ENCODE measurements around the gene RASSF7. TPM values are rescaled to one million over a fixed set of nuclear protein-coding genes. Genes with fewer than 3 reads are reported as not detected.

Gene RASSF7
- total and polyA plus RNA-seq, 2 donors from 2014 or later: 106 to 108 TPM

DNA sequence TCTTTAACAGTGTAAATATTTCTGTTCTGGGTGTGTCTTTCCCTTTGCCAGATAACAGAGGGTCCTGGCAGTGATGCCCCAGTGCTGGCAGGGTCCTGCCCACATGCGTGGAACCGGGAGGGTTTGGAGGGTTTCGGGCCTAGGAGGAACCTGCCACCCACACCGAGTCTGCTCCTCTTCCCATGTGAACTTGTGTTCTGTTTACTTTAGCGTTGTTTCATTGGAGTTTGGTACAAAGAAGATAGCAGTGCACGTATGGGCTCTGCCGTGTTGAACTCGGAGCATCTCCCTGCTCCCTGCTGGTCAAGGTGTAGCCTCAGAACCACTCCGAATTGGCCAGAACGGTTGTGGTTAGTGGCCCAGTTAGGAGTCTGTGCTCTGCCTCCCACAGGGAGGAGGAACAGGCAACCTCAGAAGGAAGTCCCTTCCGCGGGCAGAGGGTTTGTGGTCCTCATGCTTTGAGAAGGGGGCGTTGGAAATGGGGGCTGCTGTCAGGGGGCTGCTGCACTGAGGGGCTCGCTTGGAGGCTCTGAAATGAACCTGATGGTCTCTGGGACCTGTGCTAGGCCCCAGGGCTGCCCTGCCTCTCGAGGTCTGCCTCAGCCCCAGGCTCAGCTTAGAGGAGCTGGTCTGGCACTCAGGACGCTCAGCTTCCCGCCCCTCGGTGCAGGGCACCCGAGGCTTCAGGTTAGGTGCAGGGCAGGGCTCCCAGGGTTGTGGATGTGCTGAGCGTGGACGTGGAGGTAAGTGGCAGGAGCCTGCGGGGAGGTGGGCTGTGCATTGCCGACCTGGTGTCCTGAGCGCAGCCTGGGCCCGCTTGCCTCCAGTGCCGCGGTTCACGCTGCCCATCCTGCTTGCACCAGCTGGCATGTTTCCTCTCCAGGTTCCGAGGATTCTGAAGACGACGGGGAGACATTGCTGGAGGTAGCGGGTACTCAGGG lies 25.9 kb downstream of the RASSF7 start:
- intact Hi-C loops (cut with DNase I): no loop called here
- FAIRE-seq (no peak), DNase-seq (no peak)
- Histone ChIP-seq H3K27ac (ENCODE audit: low read depth in 2 of 2, low read length in 2 of 2) (no peak overlapping the region), H3K9ac (ENCODE audit: low read length in 3 of 3) (no peak overlapping the region), H3K9me3 (ENCODE audit: control insufficient read depth in 2 of 3, insufficient read depth in 1 of 3, low read length in 3 of 3) (no peaks in the 10 kb centered on the region), H3K4me3 (ENCODE audit: low read length in 3 of 3) (no peak overlapping the region), H3K27me3 (ENCODE audit: control insufficient read depth, insufficient read depth, low read length) (no peaks in the 10 kb centered on the region), H3K36me3 (ENCODE audit: control insufficient read depth in 2 of 3, insufficient read depth in 3 of 3, low read length in 3 of 3) (peaks cover 0 to 47% (median 25%) of the 10 kb centered on the region in 3 donors), H3K4me1 (ENCODE audit: control insufficient read depth in 2 of 3, insufficient read depth in 2 of 3, low read depth in 1 of 3, low read length in 3 of 3) (no peaks in the 10 kb centered on the region)
- TF ChIP-seq, protein P1, sequence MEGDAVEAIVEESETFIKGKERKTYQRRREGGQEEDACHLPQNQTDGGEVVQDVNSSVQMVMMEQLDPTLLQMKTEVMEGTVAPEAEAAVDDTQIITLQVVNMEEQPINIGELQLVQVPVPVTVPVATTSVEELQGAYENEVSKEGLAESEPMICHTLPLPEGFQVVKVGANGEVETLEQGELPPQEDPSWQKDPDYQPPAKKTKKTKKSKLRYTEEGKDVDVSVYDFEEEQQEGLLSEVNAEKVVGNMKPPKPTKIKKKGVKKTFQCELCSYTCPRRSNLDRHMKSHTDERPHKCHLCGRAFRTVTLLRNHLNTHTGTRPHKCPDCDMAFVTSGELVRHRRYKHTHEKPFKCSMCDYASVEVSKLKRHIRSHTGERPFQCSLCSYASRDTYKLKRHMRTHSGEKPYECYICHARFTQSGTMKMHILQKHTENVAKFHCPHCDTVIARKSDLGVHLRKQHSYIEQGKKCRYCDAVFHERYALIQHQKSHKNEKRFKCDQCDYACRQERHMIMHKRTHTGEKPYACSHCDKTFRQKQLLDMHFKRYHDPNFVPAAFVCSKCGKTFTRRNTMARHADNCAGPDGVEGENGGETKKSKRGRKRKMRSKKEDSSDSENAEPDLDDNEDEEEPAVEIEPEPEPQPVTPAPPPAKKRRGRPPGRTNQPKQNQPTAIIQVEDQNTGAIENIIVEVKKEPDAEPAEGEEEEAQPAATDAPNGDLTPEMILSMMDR (IDR thresholded peaks at IDR 0.05; ENCODE audit: borderline replicate concordance, extremely low read depth, insufficient read depth): no peak

DNA sequence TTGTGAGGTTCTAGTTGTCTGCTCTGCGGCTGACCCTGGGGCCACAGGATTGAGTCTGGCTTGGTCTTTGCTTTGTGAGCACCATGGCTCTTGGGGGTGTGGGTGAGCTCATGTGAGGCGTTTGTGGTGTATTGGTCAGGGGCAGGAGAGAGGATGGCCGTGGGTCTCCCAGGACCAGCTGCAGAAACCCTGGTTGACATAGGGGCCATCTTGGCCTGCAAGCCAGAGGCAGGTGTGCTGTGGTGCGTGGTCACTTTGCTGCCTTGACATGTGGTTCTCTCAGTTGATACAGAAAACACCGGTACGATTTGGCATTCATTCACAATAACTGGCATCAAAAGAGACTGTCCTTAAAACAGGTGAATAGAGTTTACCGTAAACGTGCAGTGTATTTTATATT lies 26.8 kb downstream of the RASSF7 start:
- Histone ChIP-seq H3K4me1 (ENCODE audit: control insufficient read depth in 2 of 3, insufficient read depth in 2 of 3, low read depth in 1 of 3, low read length in 3 of 3) (no peaks in the 10 kb centered on the region), H3K9me3 (ENCODE audit: control insufficient read depth in 2 of 3, insufficient read depth in 1 of 3, low read length in 3 of 3) (no peaks in the 10 kb centered on the region), H3K36me3 (ENCODE audit: control insufficient read depth in 2 of 3, insufficient read depth in 3 of 3, low read length in 3 of 3) (peaks cover 0 to 47% (median 27%) of the 10 kb centered on the region in 3 donors), H3K27me3 (ENCODE audit: control insufficient read depth, insufficient read depth, low read length) (no peaks in the 10 kb centered on the region), H3K9ac (ENCODE audit: low read length in 3 of 3) (no peak overlapping the region), H3K4me3 (ENCODE audit: low read length in 3 of 3) (no peak overlapping the region), H3K27ac (ENCODE audit: low read depth in 2 of 2, low read length in 2 of 2) (no peak overlapping the region)
- no peak for DNase-seq
- no peak for FAIRE-seq
- TF ChIP-seq, protein P1 (IDR thresholded peaks at IDR 0.05; ENCODE audit: borderline replicate concordance, extremely low read depth, insufficient read depth): no peak
- intact Hi-C loops (cut with DNase I): no loop called here

DNA sequence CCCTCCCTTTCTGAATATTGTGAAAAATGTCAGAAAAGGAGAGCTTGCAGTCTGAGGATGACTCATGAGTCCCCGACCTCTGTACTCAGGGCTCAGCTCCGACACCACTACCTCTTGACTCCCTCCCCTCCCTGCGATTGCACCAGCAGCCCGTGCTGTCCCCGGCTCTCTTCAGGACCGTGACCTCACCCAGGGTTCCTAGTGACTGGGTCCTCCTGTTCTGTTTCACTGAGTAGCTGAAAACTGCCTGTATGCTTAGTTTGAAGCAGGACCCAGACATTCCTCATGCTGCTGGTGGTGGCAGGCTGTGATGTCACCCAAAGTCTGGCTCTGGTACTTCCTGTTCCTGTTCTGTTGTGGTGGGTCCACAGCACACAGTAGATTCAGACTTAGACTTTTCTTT lies 27.2 kb downstream of the RASSF7 start:
- intact Hi-C loops (cut with DNase I): no loop called here
- H3K9me3 ChIP-seq (ENCODE audit: control insufficient read depth in 2 of 3, insufficient read depth in 1 of 3, low read length in 3 of 3): no peaks in the 10 kb centered on the region
- no peak overlapping the region for H3K27ac ChIP-seq (ENCODE audit: low read depth in 2 of 2, low read length in 2 of 2)
- FAIRE-seq (no peak), DNase-seq (no peak)
- H3K36me3 ChIP-seq (ENCODE audit: control insufficient read depth in 2 of 3, insufficient read depth in 3 of 3, low read length in 3 of 3): peaks cover 0 to 51% (median 31%) of the 10 kb centered on the region in 3 donors
- H3K4me1 ChIP-seq (ENCODE audit: control insufficient read depth in 2 of 3, insufficient read depth in 2 of 3, low read depth in 1 of 3, low read length in 3 of 3): no peaks in the 10 kb centered on the region
- no peak overlapping the region for H3K9ac ChIP-seq (ENCODE audit: low read length in 3 of 3)
- no peak overlapping the region for H3K4me3 ChIP-seq (ENCODE audit: low read length in 3 of 3)
- TF ChIP-seq, protein P1 (IDR thresholded peaks at IDR 0.05; ENCODE audit: borderline replicate concordance, extremely low read depth, insufficient read depth): no peak
- no peaks in the 10 kb centered on the region for H3K27me3 ChIP-seq (ENCODE audit: control insufficient read depth, insufficient read depth, low read length)
